Measurements from ENCODE around the gene TECTA.
"Not testable (repeated sequence)": the region's sequence is repeated elsewhere in the genome, so short reads cannot be mapped to it uniquely, and the experiment has no call there.

Gene TECTA

GRCh38 chr11:121129362-121130340 is 28.6 kb downstream of the TECTA start:
- DNase-seq, result no peak

DNA sequence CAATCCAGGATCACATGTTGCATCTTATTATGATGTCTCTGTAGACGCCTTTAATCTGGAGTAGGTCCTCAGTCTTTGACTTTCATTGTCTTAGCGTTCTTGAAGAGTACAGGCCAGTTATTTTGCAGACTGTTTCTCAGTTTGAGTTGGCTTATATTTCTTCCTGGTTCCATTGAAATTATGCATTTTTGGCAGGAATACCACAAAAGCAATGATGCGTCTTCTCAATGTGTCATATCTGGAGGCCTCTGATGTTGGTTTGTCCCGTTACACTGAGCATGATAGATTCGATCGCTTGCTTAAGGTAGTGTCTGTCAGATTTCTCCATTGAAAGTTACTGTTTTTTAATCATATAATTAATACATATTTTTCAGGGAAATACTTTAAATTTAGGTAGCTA is 30.6 kb downstream of the TECTA start:
- no peak for DNase-seq

DNA sequence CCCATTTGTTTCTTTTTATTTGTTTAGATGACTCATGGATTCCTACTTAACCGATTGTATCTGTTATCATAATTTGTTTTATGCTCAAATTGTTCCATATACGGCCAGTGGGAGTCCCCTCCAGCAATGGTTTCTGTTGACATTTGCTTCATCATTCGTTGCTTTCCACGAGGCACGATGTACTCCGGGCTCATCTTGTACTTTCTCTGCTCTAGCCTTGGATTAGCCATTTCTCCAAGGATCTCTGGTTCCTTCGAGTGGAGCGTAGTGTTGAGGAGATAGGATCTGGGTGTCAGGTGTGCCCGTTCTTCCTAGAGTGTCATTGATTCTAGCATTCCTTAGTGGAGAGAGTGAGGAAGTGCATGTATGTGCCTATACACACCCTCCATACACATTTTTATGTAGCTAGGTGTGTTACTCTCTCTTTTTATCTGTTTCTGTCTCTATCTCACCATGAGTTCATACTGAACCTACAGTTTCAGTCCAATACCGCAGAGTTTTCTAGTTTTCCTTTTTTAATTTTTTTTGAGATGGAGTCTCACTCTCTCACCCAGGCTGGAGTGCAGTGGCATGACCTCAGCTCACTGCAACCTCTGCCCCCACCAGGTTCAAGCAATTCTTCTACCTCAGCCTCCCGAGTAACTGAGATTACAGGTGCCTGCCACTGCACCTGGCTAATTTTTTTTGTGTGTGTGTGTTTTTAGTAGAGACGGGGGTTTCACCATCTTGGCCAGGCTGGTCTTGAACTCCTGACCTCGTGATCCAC is 31.4 kb downstream of the TECTA start:
- DNase-seq, result no peak

DNA sequence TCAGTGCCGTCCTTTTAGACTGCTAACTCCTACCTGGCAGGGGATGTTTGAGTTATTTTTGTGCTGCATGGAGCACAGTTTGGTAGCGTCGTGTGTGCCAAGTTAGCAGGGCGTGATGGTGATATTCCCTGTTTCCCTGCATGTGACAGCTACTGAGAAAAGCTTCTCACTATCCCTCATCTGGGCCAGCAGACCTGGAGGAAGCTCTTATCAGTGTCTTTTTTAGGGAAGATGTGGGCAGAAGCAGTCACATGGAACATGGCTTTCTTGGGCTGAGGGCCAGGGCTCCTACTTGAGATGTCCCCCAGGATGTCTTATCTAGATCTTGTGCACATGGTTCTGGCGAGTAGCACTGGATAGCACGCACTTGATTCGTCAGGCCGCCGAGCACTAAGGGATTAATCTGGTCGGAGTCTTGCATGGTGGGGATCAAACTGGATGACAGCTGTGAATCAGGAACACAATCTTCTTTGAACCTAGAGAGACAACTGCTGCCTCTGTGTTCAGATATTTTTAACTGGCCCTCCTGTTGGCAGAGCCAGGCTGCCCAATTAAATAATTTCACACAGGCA is 33.8 kb downstream of the TECTA start:
- no peak for DNase-seq

DNA sequence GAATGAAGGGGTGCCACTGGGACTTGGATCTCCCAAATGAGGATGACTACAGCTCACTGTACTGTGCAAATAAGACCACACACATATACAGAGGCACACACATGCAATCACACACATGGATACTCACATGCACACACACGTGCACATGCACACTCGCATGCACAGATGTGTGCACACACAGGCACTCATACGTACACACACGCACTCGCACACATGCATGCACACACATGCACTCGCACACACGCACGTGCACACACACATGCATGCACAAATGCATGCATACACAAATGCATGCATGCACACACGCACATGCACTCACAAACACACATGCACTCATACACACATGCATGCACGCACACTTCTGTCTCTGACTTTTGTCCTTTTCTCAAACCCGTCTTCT is 36.0 kb downstream of the TECTA start:
- no peak for DNase-seq

DNA sequence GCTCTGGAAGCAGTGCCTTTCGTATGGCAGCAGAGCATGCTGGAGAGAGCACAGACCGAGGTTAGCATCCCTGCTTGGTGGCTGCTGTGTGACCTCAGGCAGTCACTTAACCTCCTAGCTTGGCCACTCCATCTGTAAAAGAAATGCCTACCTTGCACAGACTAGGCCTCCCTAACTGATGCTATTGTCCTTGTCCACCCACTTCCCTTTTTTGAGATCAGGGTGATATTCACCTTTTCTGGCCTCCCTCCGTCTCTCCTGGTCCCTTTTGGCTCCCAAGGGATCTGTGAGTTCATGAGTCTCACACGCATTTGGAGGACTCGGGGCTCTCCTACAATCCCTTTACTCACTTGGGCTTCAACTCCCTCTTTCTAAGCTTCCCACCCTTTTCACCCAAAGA is 37.2 kb downstream of the TECTA start:
- no peak for DNase-seq

DNA sequence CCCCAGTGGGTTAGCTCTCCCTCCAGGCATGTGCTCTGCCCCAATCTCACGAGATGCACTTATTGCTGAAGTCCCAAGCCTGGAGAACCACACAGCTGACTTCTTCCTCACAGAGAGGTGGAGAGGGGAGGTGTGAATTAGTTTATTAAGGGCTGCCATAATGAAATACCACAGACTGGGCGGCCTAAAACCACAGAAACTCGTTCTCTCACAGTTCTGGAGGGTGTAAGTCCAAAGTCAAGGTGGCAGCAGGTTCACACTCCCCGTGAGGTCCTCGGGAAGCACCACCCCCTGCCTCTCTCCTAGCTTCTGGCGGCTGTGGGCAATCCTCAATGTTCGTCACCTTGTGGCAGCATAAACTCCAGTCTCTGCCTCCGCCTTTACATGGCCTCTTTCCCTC is 39.3 kb downstream of the TECTA start:
- DNase-seq, result no peak

GRCh38 chr11:121141066-121141465 is 40.0 kb downstream of the TECTA start:
- no peak for DNase-seq

DNA sequence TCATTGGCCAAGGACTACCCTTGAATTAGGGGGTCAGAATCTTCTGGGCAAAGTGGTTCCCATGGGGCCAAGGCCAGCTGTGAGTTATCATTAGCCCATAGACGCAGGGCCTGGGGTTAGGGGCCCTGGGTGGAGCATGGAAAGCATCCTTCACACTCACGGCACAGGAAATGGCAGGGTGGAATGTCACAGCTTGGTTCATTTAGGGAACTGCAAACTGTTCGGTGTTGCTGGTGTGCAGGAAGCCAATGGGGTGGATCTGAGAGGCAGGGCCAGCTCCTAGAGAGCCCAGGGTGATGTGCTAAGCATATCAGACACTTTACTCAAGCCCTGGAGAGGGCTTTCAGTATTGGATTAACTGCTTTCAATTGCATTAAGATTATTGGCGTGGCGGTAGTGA is 42.9 kb downstream of the TECTA start:
- DNase-seq, result no peak

- no peak for DNase-seq
Observed at GRCh38 chr11:121144723-121145122, 43.7 kb downstream of the TECTA start.

DNA sequence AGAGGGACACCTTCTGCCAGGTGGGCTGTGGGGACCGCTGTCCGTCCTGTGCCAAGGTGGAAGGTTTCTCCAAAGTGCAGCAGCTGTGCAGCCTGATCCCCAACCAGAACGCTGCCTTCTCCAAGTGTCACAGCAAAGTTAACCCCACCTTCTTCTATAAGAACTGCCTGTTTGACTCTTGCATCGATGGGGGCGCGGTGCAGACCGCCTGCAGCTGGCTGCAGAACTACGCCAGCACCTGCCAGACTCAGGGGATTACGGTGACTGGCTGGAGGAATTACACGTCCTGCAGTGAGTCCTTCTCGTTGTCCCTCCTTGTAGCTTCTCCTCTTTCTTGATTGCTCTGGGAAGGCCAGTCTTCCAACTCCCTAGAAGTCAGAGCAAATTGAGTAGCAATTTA is 44.8 kb downstream of the TECTA start:
- no peak for DNase-seq

GRCh38 chr11:121149116-121149515 is 48.1 kb downstream of the TECTA start:
- no peak for DNase-seq

DNA sequence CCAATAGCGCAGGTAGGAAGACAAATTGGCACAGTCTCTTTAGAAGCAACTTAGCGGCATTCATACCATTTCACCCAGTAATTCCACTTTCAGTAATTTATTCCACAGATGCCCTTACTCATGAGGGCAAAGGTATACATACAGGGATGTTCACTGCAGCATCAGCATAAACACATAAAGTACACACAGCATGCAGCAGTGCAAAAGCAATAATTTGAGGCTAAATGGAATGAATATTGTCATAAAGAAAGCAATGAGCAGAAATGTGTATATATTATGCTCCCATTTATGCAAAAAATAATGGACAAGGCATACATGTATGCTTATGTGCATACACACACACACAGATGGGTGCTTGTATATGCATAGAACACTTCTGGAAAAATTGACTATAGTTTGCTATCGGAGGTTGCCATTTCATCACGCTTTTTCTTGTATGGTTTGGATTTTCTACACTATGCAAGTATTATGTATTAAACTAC is 50.2 kb downstream of the TECTA start:
- DNase-seq, result no peak

GRCh38 chr11:121152764-121153163 is 51.7 kb downstream of the TECTA start:
- no peak for DNase-seq

- DNase-seq, result no peak
Observed at GRCh38 chr11:121153472-121153871, 52.4 kb downstream of the TECTA start.

DNA sequence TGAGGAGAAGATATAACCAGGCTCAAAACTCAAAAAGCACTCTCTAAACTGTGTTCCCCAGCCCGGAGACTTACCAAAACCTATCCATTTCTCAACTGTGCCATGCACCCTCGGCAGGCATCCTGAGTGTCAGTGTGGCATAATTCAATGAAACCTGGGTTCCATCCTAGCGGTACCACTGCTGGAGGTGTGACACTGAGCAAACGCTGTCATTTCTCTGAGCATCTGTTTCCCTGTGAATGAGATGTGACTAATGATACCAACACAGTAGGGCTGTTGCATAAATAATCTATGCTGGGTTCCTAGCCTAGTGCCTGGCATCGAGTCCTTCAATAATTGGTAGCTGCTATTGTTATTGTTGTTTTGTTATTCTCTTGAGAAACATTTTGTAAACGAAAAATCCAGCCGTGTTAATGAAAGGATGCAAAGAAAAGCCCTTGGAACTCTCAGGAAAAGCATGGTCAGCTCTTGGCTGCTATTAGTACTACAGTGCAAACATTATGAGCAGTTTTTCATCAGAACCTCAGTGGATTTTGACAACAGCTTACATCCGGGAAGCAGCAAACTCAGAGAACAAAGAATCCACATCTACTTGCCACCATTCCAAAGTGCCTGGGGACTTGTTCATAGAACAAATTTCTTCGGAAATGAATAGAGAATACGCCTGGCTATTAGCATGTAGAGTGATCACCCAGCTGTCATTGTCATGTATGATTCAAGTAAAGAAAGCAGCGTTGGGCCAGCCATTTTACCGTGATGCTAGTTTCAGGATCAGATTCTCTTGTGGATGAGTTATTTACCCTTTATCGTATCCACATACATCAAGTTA is 53.7 kb downstream of the TECTA start:
- no peak for DNase-seq

DNA sequence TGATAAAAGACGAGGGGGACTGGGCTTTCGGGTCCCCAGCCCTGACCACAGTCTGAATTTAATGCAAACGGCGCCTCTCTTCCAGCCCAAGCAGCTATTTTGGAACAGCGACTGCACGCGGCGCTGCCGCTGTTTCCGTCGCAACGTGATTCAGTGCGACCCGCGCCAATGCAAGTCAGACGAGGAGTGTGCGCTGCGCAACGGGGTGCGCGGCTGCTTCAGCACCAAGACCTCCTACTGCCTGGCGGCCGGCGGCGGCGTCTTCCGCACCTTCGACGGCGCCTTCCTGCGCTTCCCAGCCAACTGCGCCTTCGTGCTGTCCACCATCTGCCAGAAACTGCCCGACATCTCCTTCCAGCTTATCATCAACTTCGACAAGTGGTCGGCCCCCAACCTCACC is 56.7 kb downstream of the TECTA start:
- no peak for DNase-seq

DNA sequence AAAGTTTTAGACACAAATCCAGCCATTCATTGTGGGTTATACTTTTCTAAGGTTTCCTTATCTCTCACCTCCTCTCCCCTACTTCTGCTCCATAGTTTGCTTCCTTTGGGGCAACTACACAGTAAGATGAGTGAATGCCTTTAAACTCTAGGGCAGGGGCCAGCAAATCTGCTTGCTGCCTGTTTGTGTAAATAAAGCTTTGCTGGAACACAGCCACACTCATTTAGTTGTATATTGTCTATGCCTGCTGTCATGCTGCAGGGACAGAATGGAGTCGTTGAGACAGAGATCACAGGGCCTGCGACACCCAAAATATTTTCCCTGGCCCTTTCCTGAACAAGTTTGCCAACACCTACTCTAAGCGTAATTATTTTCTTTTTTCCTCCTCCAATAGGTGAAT is 58.7 kb downstream of the TECTA start:
- DNase-seq, result no peak

GRCh38 chr11:121161349-121161917 is 60.4 kb downstream of the TECTA start:
- DNase-seq, result no peak

DNA sequence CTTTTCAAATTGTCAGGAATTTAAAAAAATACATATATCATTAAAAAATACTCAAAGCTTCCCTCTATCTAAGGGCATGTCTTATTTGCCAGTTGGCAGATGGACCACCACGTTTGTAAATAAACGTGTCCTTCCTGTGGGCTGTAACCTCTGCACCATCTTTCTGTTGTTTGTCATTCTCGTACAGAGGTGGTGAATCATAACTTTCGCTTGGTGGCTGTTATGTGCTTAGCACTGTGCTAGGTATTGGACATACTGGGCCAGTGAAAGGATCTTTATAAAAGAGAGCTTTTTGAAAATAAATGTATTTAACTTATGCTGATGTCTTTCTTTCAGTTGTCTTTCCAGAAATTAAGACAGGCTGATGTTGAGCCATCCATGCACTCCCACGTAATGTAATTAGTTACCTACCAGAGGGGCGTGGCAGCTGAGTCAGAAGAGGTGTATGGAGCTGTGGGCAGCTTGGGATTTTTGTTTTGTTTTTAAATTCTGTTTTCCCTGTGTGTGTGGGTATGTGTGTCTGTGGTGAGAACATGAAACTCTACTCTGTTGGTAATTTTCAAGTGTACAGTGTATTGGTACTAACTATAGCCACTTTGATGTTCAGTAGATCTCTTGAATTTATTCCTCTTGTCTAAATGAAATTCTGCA is 62.7 kb downstream of the TECTA start:
- peak in 1 of 2 experiments; percentile 22 for DNase-seq

DNA sequence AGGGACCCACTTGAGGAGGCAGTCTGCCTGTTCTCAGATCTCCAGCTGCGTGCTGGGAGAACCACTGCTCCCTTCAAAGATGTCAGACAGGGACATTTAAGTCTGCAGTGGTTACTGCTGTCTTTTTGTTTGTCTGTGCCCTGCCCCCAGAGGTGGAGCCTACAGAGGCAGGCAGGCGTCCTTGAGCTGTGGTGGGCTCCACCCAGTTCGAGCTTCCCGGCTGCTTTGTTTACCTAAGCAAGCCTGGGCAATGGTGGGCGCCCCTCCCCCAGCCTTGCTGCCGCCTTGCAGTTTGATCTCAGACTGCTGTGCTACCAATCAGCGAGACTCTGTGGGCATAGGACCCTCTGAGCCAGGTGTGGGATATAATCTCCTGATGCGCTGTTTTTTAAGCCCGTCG is 76.6 kb downstream of the TECTA start:
- DNase-seq, result not testable (repeated sequence)

DNA sequence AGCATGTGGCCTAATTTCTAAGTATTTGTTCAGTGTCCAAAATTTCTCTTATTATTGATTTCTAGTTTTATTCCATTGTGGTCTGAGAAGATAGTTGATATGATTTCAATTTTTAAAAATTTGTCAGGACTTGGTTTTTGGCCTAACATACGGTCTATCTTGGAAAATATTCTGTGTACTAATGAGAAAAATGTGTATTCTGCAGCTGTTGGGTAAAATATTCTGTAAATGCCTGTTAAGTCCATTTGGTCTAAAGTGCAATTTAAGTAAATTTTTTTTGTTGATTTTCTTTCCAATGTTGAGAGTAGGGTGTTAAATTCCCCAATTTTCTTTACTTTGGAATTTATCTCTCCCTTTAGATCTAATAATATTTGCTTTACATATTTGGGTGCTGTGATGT is 78.3 kb downstream of the TECTA start:
- no peak for DNase-seq

Data from activated T-cell treated with anti-CD3 and anti-CD28 coated beads, Interleukin-2, amount 50 U/mL, for 48 hours (primary cell).